ENCODE measurements around the gene SPAM1.

The SPAM1 gene

GRCh38 chr7:123992913-123993518 is 68.0 kb downstream of the SPAM1 start:
- TF ChIP-seq TAF1 (IDR thresholded peaks at IDR 0.05; ENCODE audit: borderline replicate concordance, insufficient read depth, low read length), result no peak
- TF ChIP-seq SIN3A (IDR thresholded peaks at IDR 0.05; ENCODE audit: borderline replicate concordance, insufficient read depth, low read length), result no peak
- no peak for TF ChIP-seq POLR2AphosphoS5 (IDR thresholded peaks at IDR 0.05; ENCODE audit: low read depth, low read length)
- TF ChIP-seq FOXP2 (optimal IDR thresholded peaks at IDR 0.05; ENCODE audit: borderline replicate concordance, extremely low read depth, extremely low read length, insufficient read depth), result no peak
- no peak for TF ChIP-seq REST (IDR thresholded peaks at IDR 0.05; ENCODE audit: insufficient read depth in 1 of 2, low read depth in 2 of 2, low read length in 2 of 2)

- TF ChIP-seq POLR2AphosphoS5 (IDR thresholded peaks at IDR 0.05; ENCODE audit: low read depth, low read length) (no peak), SIN3A (IDR thresholded peaks at IDR 0.05; ENCODE audit: borderline replicate concordance, insufficient read depth, low read length) (no peak), FOXP2 (optimal IDR thresholded peaks at IDR 0.05; ENCODE audit: borderline replicate concordance, extremely low read depth, extremely low read length, insufficient read depth) (no peak), REST (IDR thresholded peaks at IDR 0.05; ENCODE audit: insufficient read depth in 1 of 2, low read depth in 2 of 2, low read length in 2 of 2) (no peak), TAF1 (IDR thresholded peaks at IDR 0.05; ENCODE audit: borderline replicate concordance, insufficient read depth, low read length) (no peak)
Observed at GRCh38 chr7:123993996-123994395, 69.0 kb downstream of the SPAM1 start.

- no peak for TF ChIP-seq SIN3A (IDR thresholded peaks at IDR 0.05; ENCODE audit: borderline replicate concordance, insufficient read depth, low read length)
- TF ChIP-seq REST (IDR thresholded peaks at IDR 0.05; ENCODE audit: insufficient read depth in 1 of 2, low read depth in 2 of 2, low read length in 2 of 2), result no peak
- TF ChIP-seq FOXP2 (optimal IDR thresholded peaks at IDR 0.05; ENCODE audit: borderline replicate concordance, extremely low read depth, extremely low read length, insufficient read depth), result no peak
- TF ChIP-seq TAF1 (IDR thresholded peaks at IDR 0.05; ENCODE audit: borderline replicate concordance, insufficient read depth, low read length), result no peak
- no peak for TF ChIP-seq POLR2AphosphoS5 (IDR thresholded peaks at IDR 0.05; ENCODE audit: low read depth, low read length)
Observed at GRCh38 chr7:123994449-123994848, 69.4 kb downstream of the SPAM1 start.

GRCh38 chr7:123995617-123996326 is 70.7 kb downstream of the SPAM1 start:
- TF ChIP-seq REST (IDR thresholded peaks at IDR 0.05; ENCODE audit: insufficient read depth in 1 of 2, low read depth in 2 of 2, low read length in 2 of 2) (no peak), FOXP2 (optimal IDR thresholded peaks at IDR 0.05; ENCODE audit: borderline replicate concordance, extremely low read depth, extremely low read length, insufficient read depth) (no peak), POLR2AphosphoS5 (IDR thresholded peaks at IDR 0.05; ENCODE audit: low read depth, low read length) (no peak), TAF1 (IDR thresholded peaks at IDR 0.05; ENCODE audit: borderline replicate concordance, insufficient read depth, low read length) (no peak), SIN3A (IDR thresholded peaks at IDR 0.05; ENCODE audit: borderline replicate concordance, insufficient read depth, low read length) (no peak)
